GM12878 (cell line): ENCODE data around the gene SHISA7. TPM values are rescaled to one million over a fixed set of nuclear protein-coding genes. Genes with fewer than 3 reads are reported as not detected.

Experiments used
- ATAC-seq: fragments of 200-7000 bp; cut with Tn5 transposase; 3 replicates; pipeline ENCODE4 v1.9.1; 2020; ENCODE audit warnings: mild to moderate bottlenecking, moderate library complexity
- BruUV-seq: library from RNA; stranded (reverse); fragments of 400-500 nt; replicated peaks from 2 replicates; lab custom pipeline; 2021; lab: Mats Ljungman, UMichigan
- CTCF ChIA-PET: fragments of 300-600 bp; sonication (Branson Sonifier 250); formaldehyde crosslinking; extraction: SDS; loops from one replicate; lab custom pipeline; 2021; ENCODE audit warnings: inconsistent platforms; lab: Yijun Ruan, JAX
- POLR2A ChIA-PET: fragments of 350-600 bp; formaldehyde crosslinking; extraction: SDS; loops from one replicate; lab custom pipeline; 2021; ENCODE audit warnings: inconsistent platforms; lab: Charles Lee
- RAD21 ChIA-PET: fragments of 300-600 bp; sonication (Branson Sonifier 250); formaldehyde crosslinking; loops from one replicate; lab custom pipeline; 2023; ENCODE audit warnings: antibody characterized with exemption; ENCODE audit not compliant: unreplicated experiment; lab: Charles Lee
- SMC1A ChIA-PET: fragments of 300-600 bp; sonication (Branson Sonifier 250); formaldehyde crosslinking; loops from one replicate; lab custom pipeline; 2023; ENCODE audit not compliant: unreplicated experiment, uncharacterized antibody; lab: Charles Lee
- DNase-seq: peaks from one replicate; pipeline ENCODE4 v3.0.0-alpha.2; 2011; ENCODE audit warnings: low read depth, low spot score
- FAIRE-seq: peaks from 3 replicates; lab custom pipeline; 2011; peaks lifted over from hg19 to GRCh38; lab: Jason Lieb, UNC
- H2AFZ ChIP-seq: 2 replicates; pipeline ENCODE4 v1.6.0; 2011; ENCODE audit warnings: low read depth, low read length, control low read depth; ENCODE audit not compliant: control insufficient read depth
- H3K27ac ChIP-seq: 2 replicates; pipeline ENCODE4 v1.5.1; 2011; ENCODE audit warnings: control low read depth; ENCODE audit not compliant: control insufficient read depth, insufficient read depth
- H3K27me3 ChIP-seq, 2 experiments: replicated peaks in 1 of 2; 2 replicates each; pipeline versions ENCODE4 v1.6.0 to v1.6.1; 2011; ENCODE audit warnings: low read length in 1 of 2; ENCODE audit not compliant: control insufficient read depth in 2 of 2, insufficient read depth in 2 of 2
- H3K36me3 ChIP-seq, 2 experiments: 2 replicates each; pipeline ENCODE4 v1.5.1; 2011; ENCODE audit warnings: low read length in 1 of 2; ENCODE audit not compliant: control insufficient read depth in 2 of 2, insufficient read depth in 2 of 2
- H3K4me1 ChIP-seq: 2 replicates; pipeline ENCODE4 v1.6.1; 2011; ENCODE audit warnings: mild to moderate bottlenecking, low read length, moderate library complexity, mixed read lengths; ENCODE audit not compliant: control insufficient read depth, insufficient read depth
- H3K4me2 ChIP-seq: 2 replicates; pipeline ENCODE4 v1.6.0; 2011; ENCODE audit warnings: control low read depth; ENCODE audit not compliant: control insufficient read depth, insufficient read depth
- H3K4me3 ChIP-seq: fragments of 200-600 bp; sonication (generic); 2 replicates; pipeline ENCODE4 v1.5.1; 2016
- H3K79me2 ChIP-seq: 2 replicates; pipeline ENCODE4 v1.6.0; 2011; ENCODE audit warnings: low read length; ENCODE audit not compliant: control insufficient read depth, insufficient read depth
- H3K9ac ChIP-seq: 2 replicates; pipeline ENCODE4 v1.8.0; 2011; ENCODE audit warnings: low read length, control low read depth, mixed read lengths; ENCODE audit not compliant: control insufficient read depth, insufficient read depth
- H3K9me3 ChIP-seq: replicated peaks from 3 replicates; pipeline ENCODE4 v1.5.1; 2011; ENCODE audit warnings: mild to moderate bottlenecking, low read length; ENCODE audit not compliant: control insufficient read depth, insufficient read depth
- H4K20me1 ChIP-seq: 2 replicates; pipeline ENCODE4 v1.6.0; 2011; ENCODE audit not compliant: control insufficient read depth, insufficient read depth
- ATF2 ChIP-seq: IDR thresholded peaks from 2 replicates; pipeline ENCODE4 v1.6.1; 2012; ENCODE audit warnings: low read length, inconsistent platforms
- GABPA ChIP-seq: IDR thresholded peaks from 2 replicates; pipeline ENCODE4 v1.6.1; 2014; ENCODE audit warnings: antibody characterized with exemption, low read depth, mild to moderate bottlenecking, inconsistent platforms
- JUND ChIP-seq: IDR thresholded peaks from 2 replicates; pipeline ENCODE4 v1.6.1; 2012; ENCODE audit warnings: low read depth, mild to moderate bottlenecking, low read length, improper control_type of control experiment, moderate library complexity
- MEF2B ChIP-seq: fragments of 450-650 bp; IDR thresholded peaks from 2 replicates; pipeline ENCODE4 v1.6.1; 2018; ENCODE audit warnings: mild to moderate bottlenecking, moderate library complexity; ENCODE audit not compliant: partially characterized antibody, poor library complexity, severe bottlenecking
- NBN ChIP-seq: fragments of 450-650 bp; IDR thresholded peaks from 2 replicates; pipeline ENCODE4 v1.6.1; 2016
- PAX5 ChIP-seq: IDR thresholded peaks from 2 replicates; pipeline ENCODE4 v1.6.1; 2011; ENCODE audit warnings: low read depth, low read length, borderline replicate concordance
- RB1 ChIP-seq: fragments of 450-650 bp; formaldehyde crosslinking; IDR thresholded peaks from 2 replicates; pipeline ENCODE4 v1.6.1; 2017; ENCODE audit warnings: mild to moderate bottlenecking, borderline replicate concordance
- RELB ChIP-seq: fragments of 450-650 bp; IDR thresholded peaks from 2 replicates; pipeline ENCODE4 v1.6.1; 2017; ENCODE audit warnings: low read depth, mild to moderate bottlenecking, moderate library complexity
- RFX5 ChIP-seq: IDR thresholded peaks from 2 replicates; pipeline ENCODE4 v1.6.1; 2011; ENCODE audit warnings: low read depth, low read length, improper control_type of control experiment
- SIN3A ChIP-seq: IDR thresholded peaks from 2 replicates; pipeline ENCODE4 v1.6.1; 2012; ENCODE audit warnings: low read depth, low read length, improper control_type of control experiment
- SUZ12 ChIP-seq: fragments of 200-600 bp; sonication (generic); IDR thresholded peaks from one replicate; pipeline ENCODE4 v1.6.1; 2018; ENCODE audit warnings: antibody characterized with exemption, mild to moderate bottlenecking; ENCODE audit not compliant: unreplicated experiment
- TCF3 ChIP-seq: IDR thresholded peaks from 2 replicates; pipeline ENCODE4 v1.6.1; 2012; ENCODE audit warnings: low read depth, mild to moderate bottlenecking, low read length, borderline replicate concordance; ENCODE audit not compliant: insufficient read depth
- ZNF622 ChIP-seq: fragments of 450-650 bp; IDR thresholded peaks from 2 replicates; pipeline ENCODE4 v1.6.1; 2017; ENCODE audit warnings: mild to moderate bottlenecking, inconsistent platforms
- WGBS: methylation state at CpG from one replicate; pipeline ENCODE4 v1.1.6; 2016; ENCODE audit warnings: low lambda C conversion rate; ENCODE audit not compliant: insufficient replicate concordance, insufficient coverage; ENCODE audit errors: missing lambda C conversion rate; 5-methylcytosine and 5-hydroxymethylcytosine counted together
- in situ Hi-C: fragments of 300-500 bp; cut with MboI; formaldehyde crosslinking; loops from 9 replicates; pipeline ENCODE4 v1.14.3; 2018; ENCODE audit warnings: mixed read lengths
- intact Hi-C: fragments of 100-400 bp; cut with micrococcal nuclease; formaldehyde crosslinking; loops from one replicate; pipeline ENCODE4 v1.14.2; 2022; ENCODE audit not compliant: unreplicated experiment
- polyA plus RNA-seq, 11 experiments: library from polyadenylated mRNA; depleted of rRNA in 4 of 11; unstranded in 6 of 11; stranded (reverse) in 5 of 11; fragments of >200 nt; fragmentation: Nextera tagmentation in 4 of 11; fragmentation: Illumina TruSeq in 1 of 11; extraction: Ambion mirVana in 4 of 11; extraction: Trizol in 1 of 11; gene quantifications; 1 replicate in 1 of 11; 2 replicates in 10 of 11; pipeline versions ENCODE4 v1.2.1 to v1.2.3, GENCODE V29; 2011 to 2016; ENCODE audit warnings: inconsistent platforms in 2 of 11, missing spikeins in 2 of 11, low read depth in 1 of 11
- total RNA-seq, 4 experiments: library from RNA; depleted of rRNA in 3 of 4; stranded (reverse); fragments of >200 nt in 3 of 4; fragmentation: Illumina TruSeq in 1 of 4; extraction: Trizol in 1 of 4; gene quantifications; 2 replicates each; pipeline versions ENCODE4 v1.2.1 to v1.2.3, GENCODE V29; 2013 to 2021

The SHISA7 gene
- total and polyA plus RNA-seq, 10 of the 15 experiments (the other 5 are each of a cell fraction or from before 2014, with no cell fraction given): 0.03 TPM; not detected in 9

GRCh38 chr19:55476100-55476775 lies 33.1 kb upstream of the SHISA7 start, which contains the start of gene ZNF628 (continued):
- 0 out of 2 replicates have a peak, but pooled peaks have one; percentile 39 for TF ChIP-seq SIN3A

- Histone ChIP-seq H3K36me3 (no peaks in the 10 kb centered on the region), H3K4me3 (no peak overlapping the region)
- ChIA-PET CTCF (interaction anchor here (0.7 to 2.7 kb wide), 5 partner anchors 12 to 157 kb away, joined by 3 to 15 read pairs (median 3); partner anchors contain the start of gene ISOC2), SMC1A (no interaction called here)
- FAIRE-seq (no peak), DNase-seq (no peak)
- in situ Hi-C loops: no loop called here
- TF ChIP-seq MEF2B (no peak), PAX5 (no peak), TCF3 (no peak), RELB (no peak), SUZ12 (no peak), RB1 (no peak), ZNF622 (no peak), RFX5 (no peak), JUND (no peak), ATF2 (no peak), NBN (no peak), GABPA (no peak)
- TF ChIP-seq, all 136 proteins: peak for 0
- Histone ChIP-seq H3K9ac (no peak overlapping the region), H3K27me3 (no peaks in the 10 kb centered on the region), H3K4me1 (peaks cover 18% of the 10 kb centered on the region), H3K9me3 (no peaks in the 10 kb centered on the region), H2AFZ (no peak overlapping the region), H4K20me1 (no peaks in the 10 kb centered on the region), H3K4me2 (no peak overlapping the region), H3K27ac (no peak overlapping the region), H3K79me2 (peaks cover 6% of the 10 kb centered on the region)
- RAD21 ChIA-PET: no interaction called here
- intact Hi-C loops: no loop called here
- BruUV-seq: no TSS peak
- POLR2A ChIA-PET: interaction anchor here (0.6 to 2.4 kb wide), 2 partner anchors 8 to 132 kb away, joined by 4 to 8 read pairs; no protein-coding TSS in a partner anchor
- WGBS: 86% methylated on average over 19 of the region's 19 CpGs
- no peak for ATAC-seq
Measured at GRCh38 chr19:55474269-55475265, 31.5 kb upstream of the SHISA7 start.
